SH-SY5Y (cell line): ENCODE data around the gene BEND7.

Experiments
- GATA2 ChIP-seq: IDR thresholded peaks from 2 replicates; pipeline ENCODE4 v1.6.1; 2011; ENCODE audit warnings: mild to moderate bottlenecking, low read depth, low read length
- GATA3 ChIP-seq: IDR thresholded peaks from 2 replicates; pipeline ENCODE4 v1.6.1; 2011; ENCODE audit warnings: low read depth, mild to moderate bottlenecking, low read length, moderate library complexity

GRCh38 chr10:13526948-13527863 is 1.6 kb downstream of the BEND7 start:
- TF ChIP-seq GATA2 (no peak), GATA3 (no peak)
